Osteoblast (primary cell): ENCODE measurements around the gene VCL. TPM values are rescaled to one million over a fixed set of nuclear protein-coding genes. Genes with fewer than 3 reads are reported as not detected.

Source experiments
- DNase-seq: peaks from one replicate; pipeline ENCODE4 v3.0.0; 2011; ENCODE audit warnings: low spot score, mixed read lengths; ENCODE audit not compliant: insufficient read length; ENCODE audit errors: missing footprints
- H2AFZ ChIP-seq: 2 replicates; pipeline ENCODE4 v1.6.0; 2011; ENCODE audit warnings: mild to moderate bottlenecking, low read length
- H3K27ac ChIP-seq: 2 replicates; pipeline ENCODE4 v1.5.1; 2011; ENCODE audit warnings: mild to moderate bottlenecking, low read depth, low read length, moderate library complexity
- H3K27me3 ChIP-seq: 2 replicates; pipeline ENCODE4 v1.6.0; 2012; ENCODE audit warnings: mild to moderate bottlenecking, control low read depth, inconsistent platforms, low read length, moderate library complexity; ENCODE audit not compliant: insufficient read depth
- H3K36me3 ChIP-seq: 2 replicates; pipeline ENCODE4 v1.5.1; 2011; ENCODE audit warnings: mild to moderate bottlenecking, low read length, control low read depth, moderate library complexity; ENCODE audit not compliant: insufficient read depth
- H3K4me1 ChIP-seq: 2 replicates; pipeline ENCODE4 v1.5.1; 2011; ENCODE audit warnings: mild to moderate bottlenecking, low read length, control low read depth, moderate library complexity; ENCODE audit not compliant: insufficient read depth
- H3K4me2 ChIP-seq: 2 replicates; pipeline ENCODE4 v1.6.0; 2011; ENCODE audit warnings: mild to moderate bottlenecking, low read length; ENCODE audit not compliant: insufficient read depth
- H3K4me3 ChIP-seq: fragments of 200-600 bp; sonication (generic); 3 replicates; pipeline ENCODE4 v1.5.1; 2012; ENCODE audit warnings: mild to moderate bottlenecking, low read length, inconsistent platforms; ENCODE audit not compliant: insufficient read depth
- H3K79me2 ChIP-seq: 2 replicates; pipeline ENCODE4 v1.6.0; 2012; ENCODE audit warnings: mild to moderate bottlenecking, low read length, control low read depth, inconsistent platforms; ENCODE audit not compliant: insufficient read depth
- H3K9me3 ChIP-seq: 2 replicates; pipeline ENCODE4 v1.5.1; 2011; ENCODE audit warnings: low read depth, low read length, control low read depth
- H4K20me1 ChIP-seq: 2 replicates; pipeline ENCODE4 v1.6.0; 2012; ENCODE audit warnings: mild to moderate bottlenecking, low read length, control low read depth; ENCODE audit not compliant: insufficient read depth
- total RNA-seq: library from RNA; depleted of rRNA; stranded (reverse); fragments of >200 nt; gene quantifications from 2 replicates; pipeline ENCODE4 v1.2.3, GENCODE V29; 2012
- TF ChIP-seq, protein P1 (sequence below): IDR thresholded peaks from 2 replicates; pipeline ENCODE4 v1.5.1; 2011; ENCODE audit warnings: mild to moderate bottlenecking, low read depth, low read length, moderate library complexity; ENCODE audit errors: extremely low read depth

VCL gene
- total RNA-seq = 169 and 201 TPM in 2 replicates

GRCh38 chr10:73997787-73998622 lies at the start of gene VCL:
Gene VCL (plus strand): TSS chr10:73998116. CDS start chr10:73998208, 92 bp downstream.
- TF ChIP-seq, protein P1, sequence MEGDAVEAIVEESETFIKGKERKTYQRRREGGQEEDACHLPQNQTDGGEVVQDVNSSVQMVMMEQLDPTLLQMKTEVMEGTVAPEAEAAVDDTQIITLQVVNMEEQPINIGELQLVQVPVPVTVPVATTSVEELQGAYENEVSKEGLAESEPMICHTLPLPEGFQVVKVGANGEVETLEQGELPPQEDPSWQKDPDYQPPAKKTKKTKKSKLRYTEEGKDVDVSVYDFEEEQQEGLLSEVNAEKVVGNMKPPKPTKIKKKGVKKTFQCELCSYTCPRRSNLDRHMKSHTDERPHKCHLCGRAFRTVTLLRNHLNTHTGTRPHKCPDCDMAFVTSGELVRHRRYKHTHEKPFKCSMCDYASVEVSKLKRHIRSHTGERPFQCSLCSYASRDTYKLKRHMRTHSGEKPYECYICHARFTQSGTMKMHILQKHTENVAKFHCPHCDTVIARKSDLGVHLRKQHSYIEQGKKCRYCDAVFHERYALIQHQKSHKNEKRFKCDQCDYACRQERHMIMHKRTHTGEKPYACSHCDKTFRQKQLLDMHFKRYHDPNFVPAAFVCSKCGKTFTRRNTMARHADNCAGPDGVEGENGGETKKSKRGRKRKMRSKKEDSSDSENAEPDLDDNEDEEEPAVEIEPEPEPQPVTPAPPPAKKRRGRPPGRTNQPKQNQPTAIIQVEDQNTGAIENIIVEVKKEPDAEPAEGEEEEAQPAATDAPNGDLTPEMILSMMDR = no peak
- peak within 1 kb of the TSS; percentile 92 for H3K4me2 ChIP-seq
- peak; percentile 96 for DNase-seq
- peak within 1 kb of the TSS; percentile 100 for H3K4me3 ChIP-seq
- H4K20me1 ChIP-seq = peaks cover 47% of the 10 kb centered on the region
- peak within 1 kb of the TSS; percentile 81 for H2AFZ ChIP-seq
- H3K27ac ChIP-seq = peak within 1 kb of the TSS; percentile 87
- H3K36me3 ChIP-seq = peaks cover 14% of the 10 kb centered on the region
- H3K9me3 ChIP-seq = no peaks in the 10 kb centered on the region
- H3K27me3 ChIP-seq = no peaks in the 10 kb centered on the region
- H3K4me1 ChIP-seq = peaks cover 36% of the 10 kb centered on the region
- peaks cover 50% of the 10 kb centered on the region for H3K79me2 ChIP-seq

GRCh38 chr10:73948947-73949633 lies 48.8 kb upstream of the VCL start:
- H3K27ac ChIP-seq = no peak overlapping the region
- H3K27me3 ChIP-seq = no peaks in the 10 kb centered on the region
- H4K20me1 ChIP-seq = no peaks in the 10 kb centered on the region
- no peaks in the 10 kb centered on the region for H3K9me3 ChIP-seq
- H3K79me2 ChIP-seq = no peaks in the 10 kb centered on the region
- H3K4me3 ChIP-seq = no peak overlapping the region
- no peak for DNase-seq
- peak overlapping the region; percentile 37 for H2AFZ ChIP-seq
- no peak overlapping the region for H3K4me2 ChIP-seq
- TF ChIP-seq, protein P1 = no peak
- no peaks in the 10 kb centered on the region for H3K4me1 ChIP-seq
- H3K36me3 ChIP-seq = no peaks in the 10 kb centered on the region

GRCh38 chr10:73950155-73950948 lies 47.6 kb upstream of the VCL start:
- Histone ChIP-seq H3K4me1 (no peaks in the 10 kb centered on the region), H3K4me3 (no peak overlapping the region), H3K36me3 (no peaks in the 10 kb centered on the region), H2AFZ (peak overlapping the region; percentile 83), H4K20me1 (no peaks in the 10 kb centered on the region), H3K27ac (no peak overlapping the region), H3K9me3 (no peaks in the 10 kb centered on the region), H3K4me2 (peak overlapping the region; percentile 12), H3K27me3 (no peaks in the 10 kb centered on the region), H3K79me2 (no peaks in the 10 kb centered on the region)
- TF ChIP-seq, protein P1 = no peak
- DNase-seq = peak; percentile 71
